SK-N-SH treated with all-trans-retinoic acid at 6 μM for 48 hours (cell line): ENCODE measurements around the gene BABAM2.

Experiments used
- BACH2 ChIP-seq: fragments of 250-450 bp; sonication (Bioruptor Pico); IDR thresholded peaks from 2 replicates; pipeline ENCODE4 v1.9.0; 2021; ENCODE audit warnings: mild to moderate bottlenecking, borderline replicate concordance
- ESRRG ChIP-seq: fragments of 250-450 bp; sonication (Bioruptor Pico); IDR thresholded peaks from 2 replicates; pipeline ENCODE4 v1.6.1; 2021; ENCODE audit warnings: mild to moderate bottlenecking
- ZNF8 ChIP-seq: fragments of 450-650 bp; formaldehyde crosslinking; IDR thresholded peaks from 2 replicates; pipeline ENCODE4 v1.5.0; 2020; ENCODE audit warnings: mild to moderate bottlenecking, moderate library complexity

GRCh38 chr2:28325173-28325566 lies 434.6 kb downstream of the BABAM2 start:
- TF ChIP-seq BACH2 (CRISPR knock-in tag) = no peak
- no peak for TF ChIP-seq ZNF8 (CRISPR knock-in tag)
- no peak for TF ChIP-seq ESRRG (CRISPR knock-in tag)
